ENCODE measurements around the gene IFI27.
"Not testable (repeated sequence)": the region's sequence is repeated elsewhere in the genome, so short reads cannot be mapped to it uniquely, and the experiment has no call there.

Gene IFI27

DNA sequence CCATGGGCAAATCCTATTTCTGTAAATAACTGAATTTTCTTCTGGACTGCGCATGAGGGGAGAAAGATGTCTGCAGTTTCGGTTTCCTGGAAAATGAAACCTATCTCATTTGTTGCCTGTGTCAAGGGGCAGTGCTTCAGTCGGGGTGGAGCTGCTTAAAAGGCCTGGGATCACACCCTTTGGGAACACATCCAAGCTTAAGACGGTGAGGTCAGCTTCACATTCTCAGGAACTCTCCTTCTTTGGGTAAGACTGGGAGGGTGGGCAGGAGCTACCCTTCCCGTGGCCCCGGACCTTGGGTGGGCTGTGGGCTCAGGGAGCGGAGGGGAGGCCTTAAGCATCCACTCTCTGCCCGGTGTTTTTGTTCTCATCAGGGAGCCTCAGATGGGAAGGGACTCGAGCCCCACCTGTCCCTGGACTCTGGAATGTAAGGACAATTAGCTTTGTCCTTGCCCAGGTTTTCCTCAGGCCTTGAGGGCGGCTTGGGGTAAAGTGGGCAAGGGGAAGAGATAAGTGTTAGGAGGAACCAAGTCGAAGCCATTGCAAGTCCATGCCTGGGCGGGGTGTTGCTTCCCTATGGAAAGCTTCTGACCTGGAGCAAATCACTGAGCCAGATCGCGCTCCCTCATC is at the start of gene IFI27:
Gene IFI27, plus strand, starts transcription at position 185 of the 630 bp plus-strand sequence.
- no peak for DNase-seq

GRCh38 chr14:94062344-94062940 is 48.1 kb upstream of the IFI27 start:
- no peak for DNase-seq

DNA sequence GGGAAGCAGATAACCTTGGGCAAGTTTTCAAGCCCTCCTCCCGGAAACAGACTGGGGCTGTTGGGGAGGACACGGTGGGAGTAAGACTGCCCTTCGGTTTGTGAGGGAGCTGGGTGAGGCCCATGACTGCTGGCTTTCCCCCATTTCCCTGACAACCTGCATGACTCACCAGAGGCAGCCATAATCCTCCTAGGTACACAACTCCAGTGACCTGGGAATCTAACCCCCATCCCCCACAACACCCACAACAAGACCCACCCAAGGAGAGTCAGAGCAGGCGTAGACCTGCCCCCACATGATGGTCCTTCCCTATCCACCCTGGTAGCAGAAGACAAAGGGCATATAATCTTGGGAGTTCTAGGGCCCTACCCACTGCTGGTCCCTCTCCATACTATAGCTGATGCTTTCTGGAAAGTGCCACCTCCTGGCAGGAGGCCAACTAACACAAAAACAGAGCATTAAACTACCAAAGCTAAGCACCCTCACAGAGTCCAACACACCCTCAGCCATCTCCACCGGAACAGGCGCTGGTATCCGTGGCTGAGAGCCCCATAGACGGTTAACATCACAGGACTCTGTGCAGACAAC is 44.4 kb upstream of the IFI27 start:
- no peak for DNase-seq

DNA sequence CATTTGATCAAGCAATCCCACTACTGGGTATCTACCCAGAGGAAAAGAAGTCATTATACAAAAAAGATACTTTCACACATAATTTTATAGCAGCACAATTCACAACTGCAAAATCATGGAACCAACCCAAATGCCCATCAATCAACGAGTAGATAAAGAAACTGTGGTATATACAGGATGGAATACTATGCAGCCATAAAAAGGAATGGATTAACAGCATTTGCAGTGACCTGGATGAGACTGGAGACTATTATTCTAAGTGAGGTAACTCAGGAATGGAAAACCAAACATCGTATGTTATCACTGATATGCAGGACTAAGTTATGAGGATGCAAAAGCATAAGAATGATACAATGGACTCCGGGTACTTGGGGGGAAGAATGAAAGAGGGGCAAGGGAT is 38.5 kb upstream of the IFI27 start:
- not testable (repeated sequence) for DNase-seq

- DNase-seq, result no peak
These were observed 36.0 kb upstream of the IFI27 start for GRCh38 chr14:94074534-94074933.

GRCh38 chr14:94075008-94075407 is 35.5 kb upstream of the IFI27 start:
- DNase-seq, result no peak

DNA sequence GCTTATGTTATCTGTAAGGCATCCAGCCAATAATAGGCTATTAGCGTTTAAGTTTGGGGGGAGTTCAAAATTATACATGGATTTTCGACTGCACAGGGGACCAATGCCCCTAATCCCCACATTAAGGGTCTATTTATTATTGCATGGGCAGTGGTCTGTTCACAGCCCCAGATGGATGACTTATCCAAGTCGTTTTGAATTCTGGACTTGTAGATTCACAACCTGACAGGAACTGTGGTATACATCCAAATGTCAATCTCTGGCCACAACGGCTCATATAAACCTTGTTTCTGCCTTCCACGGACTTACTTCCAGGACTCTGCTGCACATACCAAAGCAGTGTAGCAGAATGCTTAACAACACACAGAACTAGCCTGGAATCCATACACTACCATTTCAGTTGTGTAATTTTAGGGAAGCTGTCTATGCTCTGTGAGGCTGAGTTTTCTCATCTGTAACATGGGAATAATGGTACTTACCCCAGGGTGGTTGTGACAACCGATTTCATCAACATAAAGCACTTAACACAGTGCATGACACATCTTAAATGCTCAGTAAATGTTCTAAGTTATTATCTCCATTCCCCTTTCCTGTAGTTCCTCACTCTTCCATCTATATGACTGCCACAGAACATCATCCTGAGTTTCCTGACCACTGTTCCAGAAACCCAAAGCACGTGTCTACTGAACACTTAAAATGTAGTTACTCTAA is 33.3 kb upstream of the IFI27 start:
- DNase-seq, result no peak

GRCh38 chr14:94077823-94078222 is 32.7 kb upstream of the IFI27 start:
- no peak for DNase-seq

GRCh38 chr14:94079891-94080620 is 30.5 kb upstream of the IFI27 start:
- DNase-seq, result no peak

DNA sequence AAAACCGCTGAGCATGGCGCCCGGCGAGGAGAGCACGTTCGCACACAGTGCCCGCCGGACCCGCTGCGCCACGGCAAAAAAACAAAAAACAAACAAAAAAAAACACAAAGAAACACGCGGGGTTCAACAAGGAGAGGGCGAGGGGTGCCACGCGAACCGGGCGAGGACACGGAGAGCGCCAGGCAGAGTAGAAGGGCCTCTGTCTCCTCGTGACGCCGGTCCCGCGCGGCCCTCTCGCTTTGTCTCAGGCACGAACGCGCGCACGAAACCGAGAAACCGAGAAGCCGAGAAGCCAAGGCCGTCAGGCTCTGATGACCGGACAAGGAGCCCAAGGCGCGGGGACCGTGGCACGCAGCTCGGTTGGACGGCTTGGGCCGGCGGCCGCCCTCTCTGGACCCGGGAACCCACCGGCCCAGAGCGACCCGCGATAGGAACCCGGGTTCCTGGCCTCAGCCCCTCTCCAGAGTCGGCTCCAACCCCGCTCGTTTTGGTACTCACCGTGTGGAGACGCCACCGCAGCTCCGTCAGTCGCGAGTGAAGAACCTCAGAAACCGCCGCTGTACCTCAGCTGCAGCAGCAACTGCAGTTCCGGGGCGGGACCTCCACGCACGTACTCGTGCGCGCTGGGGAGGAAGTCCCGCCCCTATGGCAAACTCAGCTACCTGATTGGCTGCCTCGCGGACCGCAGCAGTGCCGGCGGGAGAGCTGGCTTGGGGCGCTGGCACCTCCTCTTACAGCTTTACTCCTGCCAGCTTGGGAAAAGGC is 29.7 kb upstream of the IFI27 start, which contains the start of the genes DDX24 and IFI27L1:
Gene DDX24, minus strand, starts transcription at position 582 of the 765 bp plus-strand sequence. CDS start 1,460 bp downstream, outside the sequence.
Gene IFI27L1, plus strand, starts transcription at position 690 of the 765 bp plus-strand sequence. CDS start 15,628 bp downstream, outside the sequence.
- DNase-seq, result peak; percentile 73 to 91

DNA sequence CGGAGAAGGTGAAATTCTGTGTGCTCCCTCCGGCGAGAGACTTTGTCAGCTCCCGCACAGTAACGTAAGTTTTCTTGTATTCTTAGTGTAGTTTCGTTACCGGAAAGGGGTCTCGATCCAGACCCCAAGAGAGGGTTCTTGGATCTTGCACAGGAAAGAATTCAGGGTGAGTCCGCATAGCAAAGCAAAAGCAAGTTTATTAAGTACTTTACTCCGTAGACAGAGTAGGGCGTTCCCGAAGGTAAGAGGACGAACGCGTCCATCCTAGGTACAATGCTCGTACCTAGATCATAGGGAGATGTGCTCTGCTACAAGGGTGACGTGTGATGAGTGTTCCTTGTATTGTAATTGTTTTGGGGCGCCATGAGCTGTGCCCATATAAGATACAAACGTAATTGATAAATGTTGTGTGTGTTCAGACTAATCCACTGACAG is 29.1 kb upstream of the IFI27 start:
- DNase-seq, result no peak

- no peak for DNase-seq
These were observed 22.6 kb upstream of the IFI27 start for GRCh38 chr14:94087891-94088290.

- no peak for DNase-seq
These were observed 22.0 kb upstream of the IFI27 start for GRCh38 chr14:94088516-94088915.

DNA sequence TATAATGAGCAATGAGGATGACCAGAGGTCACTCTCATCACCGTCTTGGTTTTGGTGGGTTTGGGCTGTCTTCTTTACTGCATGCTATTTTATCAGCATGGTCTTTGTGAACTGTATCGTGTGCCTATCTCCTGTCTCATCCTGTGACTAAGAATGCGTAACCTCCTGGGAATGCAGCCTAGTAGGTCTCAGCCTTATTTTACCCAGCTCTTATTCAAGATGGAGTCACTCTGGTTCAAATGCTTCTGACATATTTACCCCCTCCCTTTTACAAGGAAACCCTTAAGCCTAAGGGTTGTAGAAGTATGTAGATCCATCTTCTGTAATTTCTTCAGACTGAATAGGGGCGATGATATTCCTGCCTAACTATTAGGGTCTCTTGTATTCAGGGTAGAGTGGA is 21.1 kb upstream of the IFI27 start:
- DNase-seq, result no peak

DNA sequence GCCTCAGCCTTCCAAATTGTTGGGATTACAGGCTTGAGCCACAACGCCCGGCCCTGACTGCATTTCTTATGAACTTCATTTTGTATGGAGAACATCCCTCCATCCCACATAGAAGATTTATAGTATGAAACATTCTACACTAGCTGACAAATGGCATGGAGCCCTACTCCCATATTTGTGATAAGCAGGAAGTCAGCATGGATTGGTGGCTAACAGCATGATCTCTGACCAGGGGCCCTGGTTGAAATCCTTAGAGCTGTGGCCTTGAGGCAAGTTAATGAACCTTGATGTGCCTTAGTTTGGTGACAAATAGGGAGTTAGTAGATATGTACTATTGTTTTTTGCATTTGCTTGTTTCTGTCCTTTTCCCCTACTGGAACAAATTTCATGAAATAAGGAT is 17.1 kb upstream of the IFI27 start:
- DNase-seq, result no peak

DNA sequence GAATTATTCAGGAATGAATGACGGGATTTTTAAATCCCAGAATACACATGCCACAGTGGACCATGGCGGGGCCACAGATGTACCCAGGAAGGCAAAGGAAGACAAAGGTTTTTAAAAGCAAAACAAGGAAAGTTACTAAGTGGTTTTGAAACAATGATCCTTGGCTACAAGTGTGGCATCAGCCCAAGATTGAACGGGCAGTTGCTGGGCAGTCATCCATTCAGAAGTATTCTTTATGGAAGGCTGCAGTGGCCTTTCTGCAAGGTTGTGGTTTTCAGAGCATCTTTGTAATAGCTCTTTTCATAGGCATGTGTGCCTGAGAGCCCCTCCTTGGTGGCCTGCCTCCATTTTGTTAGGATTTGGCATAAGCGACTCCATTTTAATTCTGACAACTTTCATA is 13.4 kb upstream of the IFI27 start:
- DNase-seq, result no peak

DNA sequence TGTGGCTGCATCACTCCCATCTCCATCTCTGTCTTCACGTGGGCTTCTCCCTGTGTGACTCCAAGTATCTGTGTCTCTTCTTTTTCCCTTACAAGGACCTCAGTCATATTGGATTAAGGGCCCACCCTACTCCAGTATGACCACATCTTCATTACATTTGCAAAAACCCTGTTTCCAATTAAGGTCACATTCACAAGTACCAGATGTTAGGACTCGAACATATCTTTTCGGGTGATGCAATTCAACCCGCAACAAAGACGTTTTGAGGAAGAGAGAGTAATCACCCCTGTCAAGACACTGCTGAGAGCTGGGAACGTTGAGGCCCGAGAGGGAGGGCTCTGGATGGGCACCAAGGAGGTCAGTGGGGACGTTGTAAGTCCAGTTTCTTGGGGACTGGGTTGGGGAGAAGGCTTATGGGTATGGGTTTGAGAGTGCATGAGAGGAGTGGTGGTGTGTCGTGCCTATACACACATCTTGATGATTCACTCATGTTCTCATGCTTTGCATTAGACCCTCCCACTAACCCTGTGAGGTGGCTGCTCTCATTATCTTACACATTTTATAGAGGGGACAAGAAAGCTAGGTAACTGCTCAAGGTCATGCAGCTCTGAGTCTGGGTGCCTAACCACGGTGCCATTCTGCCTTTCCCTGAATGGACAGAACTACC is 12.1 kb upstream of the IFI27 start:
- no peak for DNase-seq

DNA sequence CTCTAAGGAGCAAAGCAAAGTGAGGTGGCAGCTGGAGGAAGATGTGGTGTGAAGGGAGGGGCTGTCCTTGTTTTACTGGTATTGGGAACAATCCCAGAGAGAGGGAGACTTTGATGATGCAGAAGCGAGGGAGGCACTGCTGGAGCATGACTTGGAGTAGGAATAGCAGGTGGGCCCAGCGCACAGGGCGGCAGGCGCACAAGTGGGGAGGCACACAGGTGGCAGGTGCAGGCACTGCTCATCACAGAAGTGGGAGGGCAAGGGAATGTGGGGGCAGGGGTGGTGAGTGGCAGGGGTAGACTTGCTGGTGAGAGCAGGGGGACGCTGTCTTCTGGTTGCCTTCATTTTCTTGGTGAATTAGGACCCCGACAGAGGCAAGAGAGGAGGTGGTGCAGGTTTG is 11.5 kb upstream of the IFI27 start:
- DNase-seq, result no peak

- DNase-seq, result no peak
These were observed 9.7 kb upstream of the IFI27 start for GRCh38 chr14:94100847-94101246.

- no peak for DNase-seq
These were observed 8.8 kb upstream of the IFI27 start for GRCh38 chr14:94101748-94102147.

DNA sequence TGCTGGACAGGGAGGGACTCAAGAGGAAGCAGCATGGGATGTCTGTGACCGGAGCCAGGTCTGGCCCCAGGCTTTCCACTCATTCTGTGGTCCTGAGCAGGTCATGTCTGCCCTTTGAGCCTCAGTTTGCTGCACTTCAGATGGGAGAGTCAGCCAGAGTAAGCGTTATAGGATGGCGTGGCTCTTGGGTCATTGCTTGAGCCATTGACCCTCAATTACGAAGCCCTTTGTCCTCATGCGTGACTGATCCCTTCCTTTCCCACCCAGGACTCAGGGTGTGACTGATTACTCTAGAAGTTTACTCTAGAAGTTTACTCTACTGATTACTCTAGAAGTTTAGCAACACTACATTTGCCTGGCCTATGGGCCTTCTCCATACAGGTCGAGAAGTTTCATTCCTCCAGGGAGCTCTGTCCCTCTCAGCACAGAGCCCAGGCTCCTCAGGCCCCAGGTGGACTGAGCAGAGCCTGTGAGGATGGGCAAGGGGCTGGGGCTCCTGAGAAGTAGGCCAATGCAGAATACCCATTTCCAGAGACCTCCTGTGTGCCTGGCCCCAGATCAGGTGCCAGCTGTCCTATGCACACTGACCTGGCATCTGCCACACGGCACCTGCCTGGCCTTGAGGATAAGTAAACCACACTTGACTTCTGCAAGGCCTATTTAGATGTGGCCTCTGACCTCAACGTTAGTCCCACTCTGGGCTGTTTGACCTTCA is 7.6 kb upstream of the IFI27 start:
- DNase-seq, result no peak
